GM21825 (cell line): ENCODE results near the gene EVX1.

Source experiments
- ATAC-seq: cut with Tn5 transposase; IDR thresholded peaks from one replicate; pipeline ENCODE4 v1.9.1; 2021; ENCODE audit warnings: mild to moderate bottlenecking, moderate library complexity; ENCODE audit not compliant: unreplicated experiment

The EVX1 gene

DNA sequence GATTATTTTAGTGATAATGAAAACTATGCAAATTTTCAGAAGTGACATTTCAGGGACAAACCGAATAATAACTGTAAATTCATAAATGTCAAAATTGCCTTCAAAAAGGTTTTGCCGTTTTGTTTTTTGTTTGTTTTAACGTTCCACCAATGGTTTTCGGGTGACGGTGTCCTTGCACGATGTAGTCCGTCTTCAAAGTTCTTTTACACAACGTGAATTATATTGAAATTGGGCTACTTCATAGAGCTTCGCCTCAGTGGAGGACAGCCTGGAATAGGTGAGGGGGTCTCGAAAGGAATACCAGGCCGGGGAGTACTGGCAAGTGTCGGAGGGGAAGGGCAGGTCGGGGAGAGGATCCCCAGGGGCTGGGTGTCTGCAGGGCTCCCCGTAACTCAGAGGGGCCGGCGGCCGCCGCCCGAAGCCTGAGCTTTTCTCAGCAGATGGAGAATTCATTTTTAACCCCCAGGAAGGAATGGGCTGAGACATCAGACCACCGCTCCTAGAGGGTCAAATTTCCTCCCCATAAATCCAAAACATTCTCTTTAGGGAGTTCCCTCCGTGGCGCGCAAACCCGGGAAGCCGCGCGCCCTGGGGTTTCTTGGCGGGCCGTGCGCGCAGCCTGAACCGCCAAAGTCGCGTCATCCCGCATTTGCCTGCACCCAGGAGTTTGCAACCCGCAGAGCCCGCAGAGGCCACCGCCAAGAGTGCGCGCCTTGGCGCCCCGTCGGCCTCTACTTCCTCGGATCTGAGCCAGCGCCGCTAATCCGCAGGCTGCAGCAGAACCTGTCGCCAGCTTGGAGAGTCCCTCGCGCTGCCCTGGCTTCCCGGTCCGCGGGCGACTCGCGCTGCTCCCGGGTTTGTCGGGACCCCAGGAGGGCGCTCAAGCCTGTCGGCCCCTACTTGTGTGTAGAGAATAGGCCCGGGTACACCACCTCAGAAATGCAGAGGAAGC is 17.3 kb upstream of the EVX1 start:
- ATAC-seq = no peak

- ATAC-seq = no peak
Measured at GRCh38 chr7:27229448-27229847, 13.2 kb upstream of the EVX1 start.

- no peak for ATAC-seq
Measured at GRCh38 chr7:27235387-27236311, 7.0 kb upstream of the EVX1 start.

GRCh38 chr7:27237735-27238334 is 4.8 kb upstream of the EVX1 start:
- no peak for ATAC-seq

DNA sequence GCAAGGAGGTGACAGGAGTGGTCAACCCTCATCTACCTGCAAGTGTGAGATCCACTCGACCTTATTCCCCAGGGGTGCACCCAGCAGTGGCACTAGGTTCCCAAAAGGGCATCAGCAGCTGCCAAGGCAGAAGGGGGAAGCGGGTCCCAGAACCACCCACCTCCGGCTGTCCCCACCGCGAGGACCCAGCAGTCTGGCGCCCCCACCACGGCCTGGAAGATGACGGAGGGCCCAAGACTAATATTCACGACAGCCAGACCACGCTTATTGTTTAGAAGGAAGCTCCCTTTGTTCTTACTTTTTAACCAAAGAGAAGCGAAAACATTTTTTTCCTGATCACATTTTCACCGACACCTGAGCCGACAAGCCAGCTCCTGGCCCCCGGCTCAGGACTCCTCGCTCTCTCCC is 3.6 kb upstream of the EVX1 start:
- ATAC-seq = no peak

- ATAC-seq = no peak
Measured at GRCh38 chr7:27239387-27240014, 3.1 kb upstream of the EVX1 start.

DNA sequence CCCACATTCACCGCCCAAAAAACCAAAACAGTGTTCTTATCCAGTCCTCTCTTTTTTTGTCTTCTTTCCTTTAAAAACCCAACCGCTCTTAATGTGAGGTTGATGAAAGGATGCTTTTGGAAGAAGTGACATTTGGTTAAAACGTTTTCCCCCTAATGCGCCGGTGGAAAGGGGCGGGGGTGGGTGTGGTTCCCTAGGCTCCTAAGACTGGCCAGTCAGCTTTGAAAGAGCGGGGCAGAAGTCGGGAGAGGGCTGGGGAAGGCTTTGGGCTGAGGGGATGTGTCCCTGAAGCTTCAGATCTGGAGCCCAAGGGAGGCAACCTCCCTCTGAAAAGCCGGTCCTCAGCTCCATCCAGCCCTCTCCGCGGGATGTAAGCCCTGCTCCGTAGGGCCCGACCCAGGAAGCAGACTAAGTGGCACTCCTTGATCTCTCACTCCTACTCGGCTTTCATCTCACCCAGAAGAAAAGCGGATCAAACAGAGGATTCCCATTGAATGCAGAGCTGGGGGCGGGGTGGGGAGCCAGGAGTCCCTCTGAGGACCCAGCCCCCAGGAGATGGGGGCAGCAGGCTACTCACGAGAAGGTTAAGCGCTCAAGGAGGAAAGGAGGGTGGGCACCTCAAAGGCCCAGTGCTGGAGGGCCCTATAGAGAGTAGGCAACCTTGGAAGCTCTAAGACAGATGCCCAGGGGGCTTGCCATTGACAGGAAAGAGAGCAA is 2.4 kb upstream of the EVX1 start:
- ATAC-seq = no peak

DNA sequence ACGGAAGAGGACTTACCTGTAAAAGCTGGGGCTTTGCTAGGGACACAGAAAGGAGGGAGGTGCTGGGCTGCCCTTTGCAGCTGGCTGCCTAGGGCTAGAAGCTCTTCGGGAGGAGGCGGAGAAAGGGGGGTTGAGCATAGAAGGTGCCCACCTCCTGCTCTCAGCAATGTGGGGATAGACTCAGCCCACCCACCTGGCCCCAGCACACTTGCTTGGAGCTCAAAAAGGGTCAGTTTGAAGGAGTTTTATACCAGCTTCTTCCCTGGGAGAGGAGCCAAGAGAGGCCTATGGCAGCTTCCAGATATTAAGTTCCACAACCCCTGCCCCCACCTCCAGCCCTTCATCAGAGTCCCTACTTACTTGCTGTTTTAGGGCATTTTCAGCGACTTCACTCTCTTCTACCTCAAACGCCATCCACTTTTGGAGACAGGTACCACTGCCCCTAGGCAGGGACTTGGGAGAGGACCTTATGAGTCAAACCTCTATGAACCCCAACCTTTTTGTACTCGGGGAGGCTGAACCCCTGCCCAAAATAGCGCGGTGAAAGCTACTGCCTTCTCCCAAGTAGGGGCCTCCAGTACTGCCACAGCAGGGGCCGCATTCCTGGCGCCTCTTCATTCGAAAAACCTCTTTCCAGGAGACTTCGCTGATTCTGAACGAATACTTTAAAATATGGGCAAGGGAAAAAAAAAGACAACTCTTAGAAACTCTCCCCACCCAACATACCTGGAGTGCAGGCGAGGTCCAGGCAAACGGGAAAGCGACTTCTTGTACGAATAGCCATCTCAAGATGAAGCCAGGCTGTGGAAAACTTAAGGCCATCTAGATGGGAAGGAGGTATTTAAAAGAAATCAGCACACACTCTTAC is 1.2 kb upstream of the EVX1 start:
- ATAC-seq = no peak

- ATAC-seq = no peak
Measured at GRCh38 chr7:27242154-27242553, 448 bp upstream of the EVX1 start.

- no peak for ATAC-seq
Measured at GRCh38 chr7:27243340-27244163, 950 bp downstream of the EVX1 start.

- ATAC-seq = no peak
Measured at GRCh38 chr7:27244488-27245123, 2.0 kb downstream of the EVX1 start.

- ATAC-seq = no peak
Measured at GRCh38 chr7:27245124-27245797, 2.7 kb downstream of the EVX1 start.

- no peak for ATAC-seq
Measured at GRCh38 chr7:27245798-27246691, 3.4 kb downstream of the EVX1 start.

DNA sequence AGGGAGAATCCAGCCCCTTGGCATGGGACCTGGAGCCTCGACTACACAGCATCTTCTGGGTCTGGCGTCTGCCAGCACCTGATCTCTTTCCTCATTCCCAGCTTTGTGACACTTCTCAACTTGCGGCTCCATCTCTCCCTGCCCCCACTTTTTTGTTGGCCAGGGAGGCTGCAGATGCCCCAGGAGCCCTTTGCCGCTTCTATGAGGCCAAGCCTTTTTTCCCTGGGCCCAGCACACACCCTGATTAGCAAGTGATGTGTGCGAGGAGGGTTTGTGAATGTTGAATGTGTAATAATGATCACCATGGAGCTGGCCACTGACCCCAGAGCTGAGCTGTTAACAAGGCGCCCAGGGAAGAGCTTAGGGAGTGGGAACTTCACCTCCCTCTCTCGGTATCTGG is 4.4 kb downstream of the EVX1 start:
- no peak for ATAC-seq

- no peak for ATAC-seq
Measured at GRCh38 chr7:27247452-27248426, 5.1 kb downstream of the EVX1 start.
